Measurements from ENCODE around the gene ZIC1. TPM values are rescaled to one million over a fixed set of nuclear protein-coding genes. Genes with fewer than 3 reads are reported as not detected.

Gene ZIC1
- total RNA-seq: 8.8 to 57.3 TPM (median 12.8 TPM) in 3 replicates
- long read RNA-seq, partial matches to known transcripts: 0 of 3 reads
- long read RNA-seq, other reads (novel, unspliced or antisense): 3 of 3 reads

GRCh38 chr3:147409143-147410115 is at the start of gene ZIC1:
Gene ZIC1 (plus strand): TSS chr3:147409365. CDS start chr3:147410113, 748 bp downstream.
- Mint-ChIP-seq H3K4me1 (ENCODE audit: low read depth) (peaks cover 50% of the 10 kb centered on the region), H3K27ac (ENCODE audit: unreplicated experiment) (peak within 1 kb of the TSS; percentile 68), H3K27me3 (ENCODE audit: low read depth) (peaks cover 66% of the 10 kb centered on the region), H3K9me3 (ENCODE audit: low read depth) (no peaks in the 10 kb centered on the region), H3K4me3 (ENCODE audit: unreplicated experiment) (peak within 1 kb of the TSS; percentile 72), H3K36me3 (ENCODE audit: low read depth) (peaks cover 8% of the 10 kb centered on the region)
- no peak for TF ChIP-seq CTCF (IDR thresholded peaks at IDR 0.05)
- DNase-seq (ENCODE audit: low spot score): peak; percentile 93

GRCh38 chr3:147360051-147360439 is 49.1 kb upstream of the ZIC1 start:
- no peak for DNase-seq (ENCODE audit: low spot score)
- Mint-ChIP-seq H3K4me1 (ENCODE audit: low read depth) (peaks cover 8% of the 10 kb centered on the region), H3K36me3 (ENCODE audit: low read depth) (peaks cover 11% of the 10 kb centered on the region), H3K27ac (ENCODE audit: unreplicated experiment) (no peak overlapping the region), H3K4me3 (ENCODE audit: unreplicated experiment) (no peak overlapping the region), H3K9me3 (ENCODE audit: low read depth) (no peaks in the 10 kb centered on the region), H3K27me3 (ENCODE audit: low read depth) (peaks cover 82% of the 10 kb centered on the region)
- no peak for TF ChIP-seq CTCF (IDR thresholded peaks at IDR 0.05)

- Mint-ChIP-seq H3K27me3 (ENCODE audit: low read depth) (peaks cover 84% of the 10 kb centered on the region), H3K4me1 (ENCODE audit: low read depth) (peaks cover 6% of the 10 kb centered on the region), H3K9me3 (ENCODE audit: low read depth) (no peaks in the 10 kb centered on the region), H3K27ac (ENCODE audit: unreplicated experiment) (no peak overlapping the region), H3K36me3 (ENCODE audit: low read depth) (peaks cover 11% of the 10 kb centered on the region), H3K4me3 (ENCODE audit: unreplicated experiment) (peak overlapping the region; percentile 43)
- no peak for DNase-seq (ENCODE audit: low spot score)
- no peak for TF ChIP-seq CTCF (IDR thresholded peaks at IDR 0.05)
These were observed 48.3 kb upstream of the ZIC1 start for GRCh38 chr3:147360646-147361453.

- H3K4me1 Mint-ChIP-seq (ENCODE audit: low read depth): peaks cover 6% of the 10 kb centered on the region
- peak; percentile 73 for TF ChIP-seq CTCF (IDR thresholded peaks at IDR 0.05)
- peaks cover 9% of the 10 kb centered on the region for H3K36me3 Mint-ChIP-seq (ENCODE audit: low read depth)
- no peak overlapping the region for H3K27ac Mint-ChIP-seq (ENCODE audit: unreplicated experiment)
- DNase-seq (ENCODE audit: low spot score): no peak
- no peak overlapping the region for H3K4me3 Mint-ChIP-seq (ENCODE audit: unreplicated experiment)
- no peaks in the 10 kb centered on the region for H3K9me3 Mint-ChIP-seq (ENCODE audit: low read depth)
- peaks cover 80% of the 10 kb centered on the region for H3K27me3 Mint-ChIP-seq (ENCODE audit: low read depth)
These were observed 47.4 kb upstream of the ZIC1 start for GRCh38 chr3:147361454-147362420.
